Activated T-cell treated with anti-CD3 and anti-CD28 coated beads for 1 hour (primary cell): ENCODE data around the gene ARL5A.

ENCODE experiments used
- DNase-seq: peaks from one replicate; pipeline ENCODE4 v3.0.0-alpha.2; 2020; ENCODE audit warnings: low read depth

The ARL5A gene

GRCh38 chr2:151766437-151767153 is 61.6 kb downstream of the ARL5A start:
- DNase-seq, result no peak

GRCh38 chr2:151765760-151766410 is 62.3 kb downstream of the ARL5A start:
- DNase-seq, result no peak

GRCh38 chr2:151762694-151763093 is 65.5 kb downstream of the ARL5A start:
- DNase-seq, result no peak

- no peak for DNase-seq
Observed at GRCh38 chr2:151761687-151762086, 66.5 kb downstream of the ARL5A start.

GRCh38 chr2:151761193-151761592 is 67.0 kb downstream of the ARL5A start:
- no peak for DNase-seq

GRCh38 chr2:151760139-151760650 is 68.0 kb downstream of the ARL5A start:
- no peak for DNase-seq

- DNase-seq, result no peak
Observed at GRCh38 chr2:151758744-151759143, 69.5 kb downstream of the ARL5A start.

GRCh38 chr2:151757861-151758260 is 70.4 kb downstream of the ARL5A start:
- no peak for DNase-seq

- no peak for DNase-seq
Observed at GRCh38 chr2:151756820-151757219, 71.4 kb downstream of the ARL5A start.

GRCh38 chr2:151754253-151754897 is 73.8 kb downstream of the ARL5A start:
- no peak for DNase-seq

GRCh38 chr2:151753540-151753939 is 74.7 kb downstream of the ARL5A start:
- no peak for DNase-seq
